HG03025 (cell line): ENCODE data around the gene DYRK2.
"Not testable (repeated sequence)": the region's sequence is repeated elsewhere in the genome, so short reads cannot be mapped to it uniquely, and the experiment has no call there.

Experiments
- ATAC-seq: cut with Tn5 transposase; IDR thresholded peaks from one replicate; pipeline ENCODE4 v1.9.1; 2021; ENCODE audit warnings: mild to moderate bottlenecking, moderate library complexity; ENCODE audit not compliant: unreplicated experiment, low FRiP score

The DYRK2 gene

GRCh38 chr12:67669217-67669933 is 20.8 kb downstream of the DYRK2 start:
- ATAC-seq = no peak

- ATAC-seq = no peak
Measured at GRCh38 chr12:67669934-67670631, 21.5 kb downstream of the DYRK2 start.

DNA sequence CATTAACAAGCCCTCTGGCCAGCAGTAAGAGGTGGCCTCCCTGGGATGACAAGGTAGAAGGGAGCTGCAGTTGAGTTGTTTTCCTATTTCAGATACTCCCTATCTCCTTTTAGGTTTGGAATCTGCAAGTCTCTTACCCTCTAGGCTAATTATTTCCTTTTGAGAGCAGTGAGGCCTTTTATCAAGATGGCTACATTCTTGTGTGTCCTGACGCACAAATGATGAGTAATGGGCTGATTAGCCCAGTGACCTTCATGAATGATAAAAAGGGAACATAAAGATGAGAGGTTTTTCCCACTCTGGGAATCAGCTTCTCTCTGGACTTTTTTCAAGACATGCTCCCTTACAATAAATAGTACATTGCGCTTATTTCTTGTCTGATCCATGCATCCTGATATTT is 22.9 kb downstream of the DYRK2 start:
- no peak for ATAC-seq

- no peak for ATAC-seq
Measured at GRCh38 chr12:67671892-67672291, 23.3 kb downstream of the DYRK2 start.

- not testable (repeated sequence) for ATAC-seq
Measured at GRCh38 chr12:67672507-67672906, 24.0 kb downstream of the DYRK2 start.

- ATAC-seq = not testable (repeated sequence)
Measured at GRCh38 chr12:67673509-67673908, 25.0 kb downstream of the DYRK2 start.

GRCh38 chr12:67674417-67674816 is 25.9 kb downstream of the DYRK2 start:
- ATAC-seq = no peak

GRCh38 chr12:67676624-67677023 is 28.1 kb downstream of the DYRK2 start:
- ATAC-seq = no peak

DNA sequence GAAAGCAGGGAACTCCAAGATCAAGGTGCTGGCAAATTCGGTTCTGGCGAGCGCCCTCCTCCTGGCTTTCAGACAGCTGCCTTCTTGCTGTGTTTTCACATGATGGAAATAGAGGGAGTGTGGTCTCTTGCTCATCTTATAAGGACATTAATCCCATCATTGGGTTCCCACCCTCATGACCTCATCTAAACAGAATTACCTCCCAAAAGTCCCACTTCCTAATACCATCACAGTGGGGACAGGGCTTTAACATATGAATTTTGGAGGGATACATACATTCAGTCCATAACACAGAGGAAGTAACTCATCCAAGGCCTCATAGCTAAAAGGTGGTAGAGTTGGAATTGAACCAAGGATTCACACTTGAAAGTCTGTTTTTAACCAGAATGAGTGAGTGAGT is 28.6 kb downstream of the DYRK2 start:
- ATAC-seq = no peak

DNA sequence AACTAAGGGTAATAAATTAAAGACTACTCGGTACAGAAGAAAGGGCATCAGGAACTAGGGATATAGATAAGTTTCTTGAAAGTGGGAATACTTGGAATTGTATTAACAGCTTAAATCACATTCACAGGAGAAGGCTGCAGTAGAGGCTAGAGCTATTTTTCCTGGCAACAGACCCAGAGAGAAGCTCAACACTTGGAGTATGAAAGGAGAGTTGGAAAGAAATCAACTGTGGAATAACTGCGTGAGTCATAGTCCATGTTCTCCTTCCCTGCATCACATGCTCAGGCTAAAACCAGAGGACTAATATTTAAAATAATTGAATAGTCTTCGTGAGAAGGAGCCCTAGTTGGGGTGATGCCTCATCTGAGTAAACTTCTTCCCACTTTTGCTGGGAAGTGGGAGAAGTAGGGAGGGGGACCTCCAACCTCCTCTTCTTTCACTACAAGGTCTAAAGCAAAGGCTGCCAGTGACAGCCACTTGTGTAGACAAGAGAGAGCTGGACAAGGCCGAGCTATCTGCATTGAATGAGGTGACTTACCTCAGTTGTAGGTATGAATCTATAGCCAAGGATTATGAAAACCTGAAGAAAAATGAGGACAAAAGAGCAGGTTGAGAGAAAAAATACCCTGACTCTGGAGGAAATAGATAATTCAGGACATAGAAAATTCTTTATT is 32.7 kb downstream of the DYRK2 start:
- no peak for ATAC-seq

GRCh38 chr12:67681941-67682620 is 33.5 kb downstream of the DYRK2 start:
- ATAC-seq = no peak

GRCh38 chr12:67689385-67689784 is 40.8 kb downstream of the DYRK2 start:
- no peak for ATAC-seq

DNA sequence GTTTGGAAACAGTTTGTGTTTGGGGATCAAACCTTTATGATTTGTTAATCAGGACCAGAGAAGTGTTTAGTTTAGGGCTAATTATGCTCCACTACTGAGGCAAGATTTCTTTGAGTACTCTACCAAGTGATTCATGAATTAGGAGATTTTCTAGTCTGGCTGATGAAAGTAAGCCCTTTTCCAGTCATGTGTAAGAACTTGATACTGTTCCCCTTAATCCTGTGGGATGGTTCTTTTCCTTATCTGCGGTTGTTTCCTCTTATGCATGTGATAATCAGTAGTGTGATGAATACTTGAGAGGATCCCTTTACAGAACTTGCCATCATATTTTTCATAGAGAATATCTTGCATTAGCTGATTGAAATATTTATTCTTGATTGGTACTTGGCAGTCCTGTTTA is 42.1 kb downstream of the DYRK2 start:
- ATAC-seq = no peak

DNA sequence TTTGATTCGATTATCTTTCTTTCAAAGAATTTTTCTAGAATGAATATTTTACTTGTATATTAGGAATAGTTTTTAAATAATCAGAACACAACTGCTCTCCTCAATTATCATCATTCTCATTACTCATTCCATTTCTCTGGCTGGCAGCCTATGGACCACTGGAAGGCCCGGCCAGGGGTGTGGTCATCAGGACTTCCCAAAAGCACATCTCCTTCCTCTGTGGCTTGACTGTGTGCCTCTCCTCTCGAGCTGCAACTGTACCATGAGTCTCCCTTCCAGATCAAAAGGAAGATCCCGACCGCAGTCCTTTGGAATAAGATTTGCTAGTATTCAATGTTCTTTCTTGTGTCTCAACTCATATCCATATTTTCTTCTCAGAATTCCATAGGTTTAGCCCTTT is 42.7 kb downstream of the DYRK2 start:
- ATAC-seq = no peak

DNA sequence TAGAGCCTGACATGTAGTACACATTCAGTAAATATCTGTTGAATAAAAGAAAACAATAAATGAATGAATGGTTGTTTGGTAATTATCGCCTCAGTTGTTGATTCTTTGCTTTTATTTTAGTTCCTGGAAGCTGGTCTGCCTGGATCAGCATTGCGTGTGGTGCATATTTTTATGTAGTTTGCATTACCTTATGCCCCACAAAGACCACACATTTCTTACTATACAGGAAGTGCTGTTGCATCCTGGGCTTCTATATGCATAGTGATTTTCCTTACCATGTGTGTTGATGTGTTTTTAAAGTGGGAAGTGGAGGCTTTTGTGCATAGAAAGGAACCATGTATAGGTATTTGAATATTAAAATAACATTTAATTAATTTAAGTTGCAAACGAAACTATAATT is 43.6 kb downstream of the DYRK2 start:
- ATAC-seq = no peak

DNA sequence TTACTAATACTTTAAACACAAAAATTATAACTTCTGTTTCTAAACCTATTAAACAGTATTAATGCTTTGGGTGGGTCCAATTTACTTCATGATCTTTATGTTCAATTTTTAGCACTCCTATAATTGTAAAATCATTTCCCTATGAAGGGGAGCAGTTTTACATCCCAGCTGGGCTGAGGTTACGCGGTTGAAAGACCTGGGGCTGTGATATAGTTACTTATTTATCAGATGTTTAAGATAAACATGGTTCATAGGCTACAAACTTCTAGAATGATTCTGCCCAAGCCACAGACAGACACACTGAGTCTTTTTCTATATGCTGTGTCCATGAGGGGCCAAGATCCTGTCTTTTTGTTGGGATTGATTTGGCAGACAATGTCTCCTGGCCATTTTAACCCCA is 44.4 kb downstream of the DYRK2 start:
- no peak for ATAC-seq

- ATAC-seq = no peak
Measured at GRCh38 chr12:67693894-67694293, 45.3 kb downstream of the DYRK2 start.

GRCh38 chr12:67694306-67694900 is 45.9 kb downstream of the DYRK2 start:
- no peak for ATAC-seq

GRCh38 chr12:67695974-67696373 is 47.4 kb downstream of the DYRK2 start:
- ATAC-seq = no peak

GRCh38 chr12:67697443-67697842 is 48.9 kb downstream of the DYRK2 start:
- no peak for ATAC-seq

- no peak for ATAC-seq
Measured at GRCh38 chr12:67697967-67698366, 49.4 kb downstream of the DYRK2 start.
